SKM-1 (cell line): Measurements from ENCODE around the gene LAPTM4A.

Experiments used
- DNase-seq: peaks from one replicate; lab custom pipeline; 2025; ENCODE audit not compliant: unreplicated experiment; lab: John Stamatoyannopoulos, UW

Gene LAPTM4A

DNA sequence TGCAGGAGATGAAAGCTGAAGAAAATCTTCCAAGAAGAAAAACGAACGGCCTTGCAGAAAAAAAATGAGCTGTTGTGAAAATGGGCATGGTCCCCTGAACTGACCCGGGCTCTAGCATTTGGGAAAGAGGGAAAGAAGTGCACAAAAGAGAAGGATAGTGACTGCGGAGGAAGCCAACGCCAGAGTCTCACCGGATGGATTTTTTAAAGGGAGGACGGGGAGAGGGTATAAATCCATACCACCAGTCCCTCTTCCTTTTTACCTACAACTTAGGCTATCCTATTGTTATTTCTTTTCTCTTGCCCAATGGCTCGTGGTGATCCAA lies 62.1 kb downstream of the LAPTM4A start:
- DNase-seq, result no peak

DNA sequence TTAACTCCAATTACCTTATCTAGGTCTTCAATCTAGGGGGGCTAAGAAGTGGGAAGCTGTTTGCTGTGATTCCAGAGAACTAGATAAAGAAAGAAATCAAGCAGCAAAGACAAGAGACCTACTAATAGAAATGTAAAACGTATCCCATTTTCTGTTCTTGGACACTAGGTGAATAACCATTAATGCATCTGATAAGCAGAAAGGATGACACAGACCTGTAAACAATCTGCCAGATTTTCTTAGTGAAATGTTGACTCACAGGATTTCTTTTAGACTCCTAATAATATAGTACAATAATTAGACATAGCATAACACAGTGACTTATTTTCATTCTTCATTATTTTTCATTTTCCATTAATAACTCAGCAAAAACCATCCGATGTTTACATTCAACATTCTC lies 62.8 kb downstream of the LAPTM4A start:
- DNase-seq, result no peak

GRCh38 chr2:19987936-19988335 lies 63.5 kb downstream of the LAPTM4A start:
- no peak for DNase-seq
